RWPE2 (cell line): ENCODE measurements around the gene AMZ1.

ENCODE experiments used
- ATAC-seq: fragments of 200-7000 bp; cut with Tn5 transposase; 3 replicates; pipeline ENCODE4 v1.9.1; 2021; ENCODE audit warnings: low read depth
- DNase-seq: peaks from one replicate; pipeline ENCODE4 v3.0.0-alpha.2; 2020; ENCODE audit warnings: low spot score
- H3K27ac ChIP-seq: fragments of 450-650 bp; 2 replicates; pipeline ENCODE4 v1.5.1; 2017; ENCODE audit warnings: mild to moderate bottlenecking; ENCODE audit not compliant: poor library complexity, severe bottlenecking
- H3K27me3 ChIP-seq: fragments of 250-450 bp; sonication (Bioruptor Pico); 2 replicates; pipeline ENCODE4 v1.5.1; 2021; ENCODE audit warnings: mild to moderate bottlenecking, moderate library complexity; ENCODE audit not compliant: insufficient read depth, poor library complexity, severe bottlenecking
- H3K36me3 ChIP-seq: fragments of 250-450 bp; sonication (Bioruptor Pico); 2 replicates; pipeline ENCODE4 v1.5.1; 2020; ENCODE audit warnings: low read depth, mild to moderate bottlenecking, moderate library complexity
- H3K4me1 ChIP-seq: fragments of 250-450 bp; sonication (Bioruptor Pico); 2 replicates; pipeline ENCODE4 v1.5.1; 2021; ENCODE audit warnings: mild to moderate bottlenecking, moderate library complexity; ENCODE audit not compliant: insufficient read depth, poor library complexity, severe bottlenecking
- H3K4me3 ChIP-seq: fragments of 250-450 bp; sonication (Bioruptor Pico); 2 replicates; pipeline ENCODE4 v1.5.1; 2021; ENCODE audit warnings: mild to moderate bottlenecking, moderate library complexity; ENCODE audit not compliant: severe bottlenecking
- H3K9me3 ChIP-seq: fragments of 250-450 bp; sonication (Bioruptor Pico); 2 replicates; pipeline ENCODE4 v1.5.1; 2021; ENCODE audit warnings: mild to moderate bottlenecking, moderate library complexity; ENCODE audit not compliant: severe bottlenecking
- TF ChIP-seq, protein P1 (sequence below): fragments of 450-650 bp; IDR thresholded peaks from one replicate; pipeline ENCODE4 v1.5.1; 2017; ENCODE audit warnings: mild to moderate bottlenecking, moderate library complexity; ENCODE audit not compliant: poor library complexity, severe bottlenecking

AMZ1 gene

GRCh38 chr7:2686101-2686500, 1.9 kb upstream of the AMZ1 start:
- DNase-seq: no peak
- peaks cover 20% of the 10 kb centered on the region for H3K27me3 ChIP-seq
- no peaks in the 10 kb centered on the region for H3K36me3 ChIP-seq
- no peak overlapping the region for H3K4me3 ChIP-seq
- no peaks in the 10 kb centered on the region for H3K9me3 ChIP-seq
- H3K27ac ChIP-seq: no peak overlapping the region
- ATAC-seq: no peak
- no peaks in the 10 kb centered on the region for H3K4me1 ChIP-seq
- TF ChIP-seq, protein P1, sequence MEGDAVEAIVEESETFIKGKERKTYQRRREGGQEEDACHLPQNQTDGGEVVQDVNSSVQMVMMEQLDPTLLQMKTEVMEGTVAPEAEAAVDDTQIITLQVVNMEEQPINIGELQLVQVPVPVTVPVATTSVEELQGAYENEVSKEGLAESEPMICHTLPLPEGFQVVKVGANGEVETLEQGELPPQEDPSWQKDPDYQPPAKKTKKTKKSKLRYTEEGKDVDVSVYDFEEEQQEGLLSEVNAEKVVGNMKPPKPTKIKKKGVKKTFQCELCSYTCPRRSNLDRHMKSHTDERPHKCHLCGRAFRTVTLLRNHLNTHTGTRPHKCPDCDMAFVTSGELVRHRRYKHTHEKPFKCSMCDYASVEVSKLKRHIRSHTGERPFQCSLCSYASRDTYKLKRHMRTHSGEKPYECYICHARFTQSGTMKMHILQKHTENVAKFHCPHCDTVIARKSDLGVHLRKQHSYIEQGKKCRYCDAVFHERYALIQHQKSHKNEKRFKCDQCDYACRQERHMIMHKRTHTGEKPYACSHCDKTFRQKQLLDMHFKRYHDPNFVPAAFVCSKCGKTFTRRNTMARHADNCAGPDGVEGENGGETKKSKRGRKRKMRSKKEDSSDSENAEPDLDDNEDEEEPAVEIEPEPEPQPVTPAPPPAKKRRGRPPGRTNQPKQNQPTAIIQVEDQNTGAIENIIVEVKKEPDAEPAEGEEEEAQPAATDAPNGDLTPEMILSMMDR: no peak

DNA sequence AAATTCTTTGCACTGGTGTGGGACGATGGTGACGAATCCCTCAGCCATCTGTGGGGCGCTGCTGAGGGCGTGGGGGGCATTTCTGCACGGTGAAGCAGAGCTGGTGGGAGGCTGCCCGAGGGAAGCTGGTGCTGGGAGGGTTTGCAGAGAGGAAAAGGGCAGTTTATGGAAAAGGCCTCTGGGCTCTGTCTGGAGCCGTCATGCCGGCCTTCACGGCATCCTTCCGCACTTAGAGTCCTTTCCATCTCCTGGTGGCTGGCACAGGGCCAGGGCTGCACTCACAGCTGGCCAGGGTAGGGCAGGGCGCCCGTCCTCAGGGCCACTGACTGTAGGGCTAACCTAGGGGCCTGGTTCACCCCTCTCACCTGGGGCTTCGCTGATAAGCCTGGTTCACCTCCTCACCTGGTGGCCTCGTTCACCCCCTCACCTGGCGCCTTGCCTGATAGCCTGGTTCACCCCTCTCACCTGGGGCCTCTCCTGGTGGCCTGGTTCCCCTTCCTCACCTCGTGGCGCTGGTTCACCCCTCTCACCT, 598 bp upstream of the AMZ1 start:
- Histone ChIP-seq H3K36me3 (no peaks in the 10 kb centered on the region), H3K9me3 (no peaks in the 10 kb centered on the region), H3K4me3 (no peak overlapping the region), H3K4me1 (no peaks in the 10 kb centered on the region), H3K27ac (no peak overlapping the region), H3K27me3 (peaks cover 20% of the 10 kb centered on the region)
- DNase-seq (no peak), ATAC-seq (no peak)
- TF ChIP-seq, protein P1: no peak

DNA sequence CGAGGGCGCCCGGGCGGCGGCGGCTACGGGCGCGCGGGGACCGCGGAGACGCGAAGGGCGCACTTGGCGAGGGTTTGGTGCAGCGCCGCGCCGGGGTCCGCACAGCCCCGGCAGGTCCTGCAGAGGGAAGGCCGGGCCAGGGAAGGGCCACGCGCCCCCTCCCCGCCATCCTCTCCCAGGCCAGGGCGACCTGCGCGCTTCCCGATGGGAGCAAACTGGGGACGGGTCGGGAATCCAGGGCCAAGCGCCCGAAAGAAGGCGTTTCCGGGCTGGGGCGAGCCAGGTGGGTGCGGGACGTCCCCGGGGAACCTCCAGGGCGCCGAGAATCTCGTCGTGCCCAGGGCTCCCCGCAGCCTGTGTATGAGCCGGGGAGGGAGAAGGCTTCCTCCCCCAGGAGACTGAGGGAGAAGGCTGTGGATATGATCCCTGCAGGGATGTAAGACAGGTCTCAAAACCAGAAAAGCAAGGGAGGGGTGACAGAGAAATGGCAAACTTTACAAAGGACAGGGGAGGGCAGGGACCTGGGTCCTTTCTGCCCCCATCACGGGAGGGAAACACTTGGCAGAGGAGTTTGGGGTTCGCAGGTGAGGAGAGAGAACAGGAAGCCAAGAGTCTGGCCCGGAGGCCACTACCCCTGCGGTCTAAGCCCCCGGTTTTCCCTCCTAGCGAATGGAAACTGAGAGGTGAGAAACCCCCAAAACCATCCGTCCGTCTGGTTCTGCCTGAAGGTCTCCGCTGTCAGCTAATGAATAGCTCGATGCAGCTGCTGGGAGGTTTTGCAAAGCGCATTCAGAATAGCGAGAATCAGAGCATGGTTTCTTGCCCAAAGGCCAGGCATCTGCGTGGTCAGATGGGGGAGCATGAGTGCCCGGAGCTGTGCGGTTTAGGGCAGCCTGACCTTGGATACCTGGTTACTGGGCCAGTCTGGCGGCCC, 674 bp downstream of the AMZ1 start:
- ATAC-seq: 0 out of 3 replicates have a peak, but pooled peaks have one; percentile 24
- Histone ChIP-seq H3K27me3 (peaks cover 20% of the 10 kb centered on the region), H3K36me3 (no peaks in the 10 kb centered on the region), H3K27ac (no peak overlapping the region), H3K4me1 (no peaks in the 10 kb centered on the region), H3K4me3 (peak overlapping the region; percentile 16), H3K9me3 (no peaks in the 10 kb centered on the region)
- DNase-seq: no peak
- TF ChIP-seq, protein P1: no peak

DNA sequence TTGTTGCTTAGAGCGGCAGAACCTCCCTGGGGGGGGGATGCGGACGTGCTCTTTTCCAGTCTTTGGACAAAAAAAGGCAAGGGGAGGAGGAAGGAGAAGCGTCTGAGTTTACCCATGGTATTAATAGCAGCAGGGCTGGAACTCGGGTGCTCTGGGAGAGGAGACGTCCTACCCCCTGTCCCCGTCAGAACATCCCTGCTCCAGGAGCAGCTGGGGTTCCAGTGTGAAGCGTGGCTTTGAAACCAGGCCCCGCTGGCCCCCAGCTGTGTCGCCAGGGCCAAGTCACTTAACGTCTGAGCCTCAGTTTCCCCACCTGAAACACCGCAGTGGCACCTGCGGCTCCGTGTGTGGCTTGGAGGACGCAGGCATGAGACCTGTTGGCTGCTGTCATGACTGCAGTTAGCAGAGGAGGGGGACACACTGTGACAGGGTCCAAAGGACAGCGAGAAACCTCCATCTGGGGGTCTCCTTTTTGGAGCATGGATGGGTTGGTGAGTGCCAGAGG, 1.4 kb downstream of the AMZ1 start:
- no peak overlapping the region for H3K4me3 ChIP-seq
- peaks cover 20% of the 10 kb centered on the region for H3K27me3 ChIP-seq
- no peak for DNase-seq
- H3K4me1 ChIP-seq: no peaks in the 10 kb centered on the region
- no peak overlapping the region for H3K27ac ChIP-seq
- no peaks in the 10 kb centered on the region for H3K9me3 ChIP-seq
- H3K36me3 ChIP-seq: no peaks in the 10 kb centered on the region
- TF ChIP-seq, protein P1: no peak
- no peak for ATAC-seq
